ENCODE measurements around the gene SCLY. TPM values are rescaled to one million over a fixed set of nuclear protein-coding genes. Genes with fewer than 3 reads are reported as not detected.

Gene SCLY
- total RNA-seq, 1 donor from 2014 or later = 11.5 TPM

GRCh38 chr2:238039985-238040384 lies 20.8 kb upstream of the SCLY start:
- no peak overlapping the region for H3K4me3 ChIP-seq (ENCODE audit: low read depth, low read length)

GRCh38 chr2:238040918-238041317 lies 19.9 kb upstream of the SCLY start:
- H3K4me3 ChIP-seq (ENCODE audit: low read depth, low read length) = no peak overlapping the region
- TF ChIP-seq, protein P1, sequence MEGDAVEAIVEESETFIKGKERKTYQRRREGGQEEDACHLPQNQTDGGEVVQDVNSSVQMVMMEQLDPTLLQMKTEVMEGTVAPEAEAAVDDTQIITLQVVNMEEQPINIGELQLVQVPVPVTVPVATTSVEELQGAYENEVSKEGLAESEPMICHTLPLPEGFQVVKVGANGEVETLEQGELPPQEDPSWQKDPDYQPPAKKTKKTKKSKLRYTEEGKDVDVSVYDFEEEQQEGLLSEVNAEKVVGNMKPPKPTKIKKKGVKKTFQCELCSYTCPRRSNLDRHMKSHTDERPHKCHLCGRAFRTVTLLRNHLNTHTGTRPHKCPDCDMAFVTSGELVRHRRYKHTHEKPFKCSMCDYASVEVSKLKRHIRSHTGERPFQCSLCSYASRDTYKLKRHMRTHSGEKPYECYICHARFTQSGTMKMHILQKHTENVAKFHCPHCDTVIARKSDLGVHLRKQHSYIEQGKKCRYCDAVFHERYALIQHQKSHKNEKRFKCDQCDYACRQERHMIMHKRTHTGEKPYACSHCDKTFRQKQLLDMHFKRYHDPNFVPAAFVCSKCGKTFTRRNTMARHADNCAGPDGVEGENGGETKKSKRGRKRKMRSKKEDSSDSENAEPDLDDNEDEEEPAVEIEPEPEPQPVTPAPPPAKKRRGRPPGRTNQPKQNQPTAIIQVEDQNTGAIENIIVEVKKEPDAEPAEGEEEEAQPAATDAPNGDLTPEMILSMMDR (conservative IDR thresholded peaks at IDR 0.05; ENCODE audit: low read depth, low read length) = no peak
- DNase-seq (ENCODE audit: low read depth) = no peak

More at GRCh38 chr2:238039985-238040384, 20.8 kb upstream of the SCLY start:
- TF ChIP-seq, protein P1 (conservative IDR thresholded peaks at IDR 0.05; ENCODE audit: low read depth, low read length) = no peak
- no peak for DNase-seq (ENCODE audit: low read depth)

GRCh38 chr2:238042090-238042489 lies 18.7 kb upstream of the SCLY start:
- DNase-seq (ENCODE audit: low read depth) = no peak
- TF ChIP-seq, protein P1 (conservative IDR thresholded peaks at IDR 0.05; ENCODE audit: low read depth, low read length) = no peak
- no peak overlapping the region for H3K4me3 ChIP-seq (ENCODE audit: low read depth, low read length)

DNA sequence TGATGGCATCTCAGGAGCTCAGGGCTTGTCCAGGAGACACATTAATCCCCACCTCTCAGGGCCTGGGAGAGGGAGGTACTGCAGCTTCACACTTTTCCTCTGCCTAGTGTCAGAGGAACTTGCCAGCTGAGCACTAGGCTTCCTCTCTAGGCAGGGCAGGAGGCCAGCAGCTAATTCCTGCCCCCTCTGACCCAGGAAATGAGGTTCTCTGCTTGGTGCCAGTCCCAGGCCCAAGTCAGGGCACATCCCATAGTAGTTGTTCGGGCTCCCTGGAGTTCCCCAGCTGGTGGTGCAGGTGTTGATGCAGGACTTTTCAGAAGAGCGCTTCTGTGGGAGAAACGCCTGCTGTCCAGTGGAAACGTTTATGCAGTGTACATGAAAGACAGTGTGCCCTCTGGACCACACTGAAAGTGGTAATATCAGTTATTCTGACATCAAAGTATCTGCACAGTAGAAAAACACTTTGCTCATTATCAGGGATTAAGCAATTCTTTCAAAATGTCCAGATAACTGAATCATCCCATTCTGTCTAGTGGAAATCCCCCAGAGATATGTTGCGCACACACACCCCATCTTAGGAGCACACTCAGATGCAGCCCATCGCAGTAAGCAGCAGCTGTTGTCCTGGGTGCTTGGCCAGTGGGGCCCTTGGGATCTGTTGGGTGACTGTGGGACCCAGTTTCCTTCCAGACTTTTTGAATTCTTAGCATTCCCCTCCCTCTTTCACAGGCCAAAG lies 17.8 kb upstream of the SCLY start:
- TF ChIP-seq, protein P1 (conservative IDR thresholded peaks at IDR 0.05; ENCODE audit: low read depth, low read length) = no peak
- no peak for DNase-seq (ENCODE audit: low read depth)
- no peak overlapping the region for H3K4me3 ChIP-seq (ENCODE audit: low read depth, low read length)

- no peak for DNase-seq (ENCODE audit: low read depth)
- TF ChIP-seq, protein P1 (conservative IDR thresholded peaks at IDR 0.05; ENCODE audit: low read depth, low read length) = no peak
- no peak overlapping the region for H3K4me3 ChIP-seq (ENCODE audit: low read depth, low read length)
Observed at GRCh38 chr2:238043851-238044250, 16.9 kb upstream of the SCLY start.

GRCh38 chr2:238045575-238045974 lies 15.2 kb upstream of the SCLY start:
- TF ChIP-seq, protein P1 (conservative IDR thresholded peaks at IDR 0.05; ENCODE audit: low read depth, low read length) = no peak
- DNase-seq (ENCODE audit: low read depth) = no peak

GRCh38 chr2:238046725-238047270 lies 14.0 kb upstream of the SCLY start:
- no peak overlapping the region for H3K4me3 ChIP-seq (ENCODE audit: low read depth, low read length)
- DNase-seq (ENCODE audit: low read depth) = no peak
- TF ChIP-seq, protein P1 (conservative IDR thresholded peaks at IDR 0.05; ENCODE audit: low read depth, low read length) = no peak

More at GRCh38 chr2:238045575-238045974, 15.2 kb upstream of the SCLY start:
- H3K4me3 ChIP-seq (ENCODE audit: low read depth, low read length) = no peak overlapping the region
